SHP77 treated with DMSO at 0.1 percent for 48 hours (cell line): ENCODE results near the gene NEUROD4.
"Not testable (repeated sequence)": the region's sequence is repeated elsewhere in the genome, so short reads cannot be mapped to it uniquely, and the experiment has no call there.

ENCODE experiments used
- DNase-seq: peaks from one replicate; lab custom pipeline; 2025; lab: John Stamatoyannopoulos, UW

NEUROD4 gene, protein sequence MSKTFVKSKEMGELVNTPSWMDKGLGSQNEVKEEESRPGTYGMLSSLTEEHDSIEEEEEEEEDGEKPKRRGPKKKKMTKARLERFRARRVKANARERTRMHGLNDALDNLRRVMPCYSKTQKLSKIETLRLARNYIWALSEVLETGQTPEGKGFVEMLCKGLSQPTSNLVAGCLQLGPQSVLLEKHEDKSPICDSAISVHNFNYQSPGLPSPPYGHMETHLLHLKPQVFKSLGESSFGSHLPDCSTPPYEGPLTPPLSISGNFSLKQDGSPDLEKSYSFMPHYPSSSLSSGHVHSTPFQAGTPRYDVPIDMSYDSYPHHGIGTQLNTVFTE

DNA sequence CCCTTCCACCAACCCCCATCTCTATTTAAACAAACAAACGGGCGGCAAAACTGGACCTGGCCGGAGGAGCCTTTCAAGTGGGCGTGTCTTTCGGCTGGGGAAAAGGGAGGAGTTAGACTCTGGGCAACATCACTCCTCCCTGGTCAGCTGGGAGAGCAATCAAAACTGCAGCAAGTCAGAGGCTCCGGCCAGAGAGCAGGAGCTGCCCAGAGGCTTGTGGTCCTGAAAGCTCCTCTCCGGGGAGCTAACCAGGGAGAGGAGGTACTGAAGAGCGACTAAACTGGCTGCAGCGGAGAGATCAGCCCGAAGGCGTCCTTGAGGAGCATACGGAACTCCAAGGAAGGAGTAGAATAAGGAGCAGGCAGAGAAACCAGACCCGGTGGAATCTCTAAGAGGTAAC, at the start of gene NEUROD4:
TSS of gene NEUROD4 (plus strand) at position 191 of the 400 bp plus-strand sequence. CDS start 6,466 bp downstream, outside the sequence.
- DNase-seq, result no peak

DNA sequence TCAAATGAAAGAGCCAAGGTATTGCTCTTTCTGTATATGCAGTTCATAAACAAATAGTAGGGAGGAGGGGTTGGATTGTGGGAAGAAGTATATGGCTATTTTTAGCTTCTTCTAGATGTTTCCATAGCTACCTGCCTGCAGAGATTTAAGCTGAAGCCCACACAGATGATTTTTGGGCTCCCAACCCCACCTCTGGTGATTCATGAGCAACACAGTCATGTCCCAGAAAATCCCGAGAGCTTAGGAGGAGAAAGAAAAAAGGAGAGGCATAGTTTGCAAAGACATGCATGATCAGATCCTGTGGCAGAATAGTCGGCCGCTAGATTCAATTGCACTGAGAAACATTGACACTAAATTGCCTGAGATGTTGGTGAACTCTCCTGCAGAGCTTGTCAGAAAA, 49.0 kb upstream of the NEUROD4 start:
- no peak for DNase-seq

DNA sequence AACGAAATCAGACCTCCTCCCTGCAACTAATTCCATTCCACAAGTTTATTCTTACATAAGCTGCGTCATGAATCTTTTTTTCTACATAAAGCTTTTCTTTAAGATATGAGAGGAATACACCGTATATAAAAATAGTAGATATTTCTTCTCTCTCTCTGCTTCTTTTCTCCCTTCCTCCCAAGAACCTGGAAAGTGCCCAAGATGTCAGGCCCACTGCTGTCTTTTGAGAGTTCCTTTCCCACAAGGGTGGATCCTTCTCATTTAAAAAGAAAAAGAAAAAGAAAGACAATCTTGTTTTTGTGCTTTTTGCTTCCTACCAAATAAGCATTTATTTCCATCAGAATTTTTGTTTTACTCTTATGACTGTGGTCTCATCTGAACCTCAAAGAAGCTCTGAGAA, 46.2 kb upstream of the NEUROD4 start:
- no peak for DNase-seq

DNA sequence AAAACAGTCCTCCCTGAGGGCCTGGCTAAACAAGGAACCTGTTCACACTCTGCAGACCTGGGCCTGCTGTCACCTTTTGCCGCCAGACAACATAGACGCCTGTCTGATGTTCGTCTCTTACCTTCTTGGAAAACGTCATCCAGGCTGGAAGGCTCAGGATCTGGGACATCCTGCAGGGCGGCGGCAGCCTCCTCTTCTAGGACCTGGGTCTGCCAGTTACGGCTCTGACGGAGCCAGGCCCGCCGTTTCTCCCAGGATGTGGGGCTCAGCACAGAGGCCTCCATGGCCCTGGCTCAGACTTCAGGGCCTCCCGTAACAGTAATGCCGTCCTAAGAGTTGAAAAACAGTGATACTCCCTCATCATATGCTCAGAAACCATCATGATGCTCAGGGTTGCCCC, 45.5 kb upstream of the NEUROD4 start:
- no peak for DNase-seq

DNA sequence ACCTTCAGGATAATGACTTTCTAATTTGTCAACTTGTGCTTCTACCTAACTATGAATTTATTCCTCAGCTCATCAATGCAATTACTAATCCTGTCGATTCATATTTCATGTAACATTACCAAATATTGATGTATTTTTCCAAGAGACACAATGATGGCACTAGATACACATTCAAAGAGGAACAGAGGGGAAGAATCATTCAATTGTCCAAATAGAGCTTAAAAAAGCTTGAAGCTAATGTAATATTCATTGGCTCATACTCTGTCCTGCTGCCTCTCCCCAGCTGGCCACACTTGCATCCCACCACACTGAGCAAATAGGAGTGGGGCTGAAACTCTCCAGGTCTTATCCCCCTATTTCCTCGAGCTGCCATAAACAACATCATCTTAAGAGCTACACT, 44.5 kb upstream of the NEUROD4 start:
- DNase-seq, result no peak

DNA sequence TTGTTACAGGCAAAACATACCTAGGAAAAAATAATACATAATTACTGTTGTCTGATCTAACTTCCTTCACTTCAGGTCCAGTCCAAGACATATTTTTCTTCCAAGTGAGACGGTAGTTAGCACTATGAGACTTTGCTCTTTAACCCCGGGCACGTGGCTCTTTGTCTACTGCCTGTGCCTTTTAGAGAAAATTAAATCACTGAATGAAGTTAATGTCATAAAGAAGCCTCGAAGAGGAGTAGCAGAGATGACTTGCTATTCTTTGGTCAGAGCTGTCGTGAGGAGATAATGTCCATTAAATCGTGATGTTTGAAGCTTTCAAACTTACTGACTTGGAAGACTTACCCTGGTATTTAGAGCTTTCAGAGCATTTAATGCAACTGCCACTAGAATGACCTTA, 43.9 kb upstream of the NEUROD4 start:
- DNase-seq, result no peak

DNA sequence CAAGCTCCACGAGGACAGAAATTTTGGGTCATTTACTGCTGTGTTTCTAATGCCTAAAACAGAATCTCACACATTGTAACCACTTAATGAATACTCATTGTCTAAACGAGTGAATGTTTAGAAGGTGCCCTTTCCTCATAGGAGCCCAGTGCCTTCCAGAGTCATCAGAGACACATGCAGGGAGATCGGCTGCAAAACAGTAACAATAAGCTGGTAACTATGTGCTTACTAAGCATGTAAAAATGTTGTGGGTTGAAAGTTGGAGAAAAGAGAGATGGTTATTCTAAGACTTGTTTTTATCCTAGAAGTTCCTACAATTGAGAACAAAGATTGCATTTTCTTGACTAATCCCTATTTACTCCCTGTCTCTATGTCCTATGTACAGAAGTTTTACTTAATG, 42.6 kb upstream of the NEUROD4 start:
- DNase-seq, result no peak

DNA sequence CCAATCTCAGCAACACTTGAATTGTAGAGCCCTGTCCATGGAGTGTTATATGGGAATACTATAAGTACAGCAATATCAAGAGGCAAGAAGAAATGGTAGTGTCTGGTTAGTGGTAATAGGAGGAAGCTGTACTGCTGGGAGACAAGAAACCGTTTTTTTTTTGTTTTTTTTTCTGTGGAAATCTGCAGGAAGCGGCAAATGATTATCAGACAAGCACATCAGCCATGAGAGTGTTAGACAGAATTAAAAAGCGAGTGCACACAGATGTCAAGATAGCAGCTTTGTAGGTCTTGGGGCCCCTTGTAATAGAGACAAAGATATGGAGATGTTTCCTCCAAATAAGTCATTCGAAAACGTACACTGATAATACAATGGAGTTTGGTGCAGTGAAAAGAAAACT, 41.9 kb upstream of the NEUROD4 start:
- DNase-seq, result no peak

DNA sequence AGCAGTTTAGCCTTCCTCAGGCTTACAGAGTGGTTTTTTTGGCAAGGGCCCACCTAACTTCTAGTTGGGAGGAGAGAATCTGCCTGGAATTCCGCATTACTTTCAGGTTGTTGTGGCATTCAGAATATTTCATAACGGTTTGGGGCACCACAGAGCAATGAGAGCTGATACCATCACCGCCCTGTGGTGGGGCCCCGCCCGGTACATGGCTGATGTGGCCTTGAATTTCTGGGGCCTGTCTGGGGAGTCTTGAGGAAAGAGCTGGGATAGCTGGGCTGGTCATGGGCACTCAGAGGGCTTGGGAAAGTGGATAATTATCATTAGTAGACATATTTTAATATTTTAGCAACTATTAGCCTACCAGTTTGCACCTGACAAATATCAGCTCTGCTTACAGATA, 39.4 kb upstream of the NEUROD4 start:
- DNase-seq, result no peak

DNA sequence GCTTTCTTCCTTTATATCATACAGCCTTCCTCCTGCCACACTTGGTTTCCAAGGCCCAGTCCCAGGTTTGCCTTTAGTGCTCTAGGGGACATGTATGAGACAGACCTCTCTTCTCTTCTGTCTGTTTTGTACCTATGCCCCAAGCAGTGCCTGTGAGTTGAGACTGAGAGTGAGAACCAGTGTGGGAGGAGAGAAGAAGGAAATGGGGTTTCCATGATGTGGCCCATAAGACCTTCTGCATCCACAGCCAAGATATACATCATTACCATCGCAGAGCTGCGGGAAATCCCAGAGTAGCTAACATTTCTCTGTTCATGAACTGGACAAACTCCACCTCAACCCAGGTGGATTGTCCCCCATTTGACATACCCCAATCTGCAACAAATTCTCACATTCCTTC, 38.0 kb upstream of the NEUROD4 start:
- DNase-seq, result no peak

DNA sequence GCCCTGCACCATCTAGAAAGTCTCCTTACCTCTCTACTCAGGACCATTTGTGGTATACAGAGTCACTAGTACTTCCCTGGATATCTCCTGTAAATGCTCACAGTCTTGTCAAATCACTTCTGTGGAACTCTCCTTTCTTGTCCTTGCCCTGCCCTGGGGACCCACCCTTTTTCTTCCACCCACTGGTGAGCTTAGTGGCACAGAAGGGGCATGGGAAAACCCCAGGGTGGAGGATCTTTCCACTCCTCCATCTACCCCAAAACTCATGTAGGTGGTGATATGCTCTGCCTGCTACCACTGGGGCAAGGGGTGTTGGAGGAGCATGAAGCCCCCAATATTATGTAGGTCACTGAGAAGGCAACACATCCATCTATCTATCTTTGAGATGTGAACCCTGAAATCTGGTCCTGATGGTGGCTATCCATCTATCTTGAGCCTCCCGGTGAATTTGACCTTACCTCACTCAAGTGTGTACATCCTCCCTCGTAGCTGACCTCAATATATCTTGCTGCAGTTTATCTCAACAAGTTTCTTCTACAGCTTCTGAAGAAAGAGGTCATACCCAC, 36.2 kb upstream of the NEUROD4 start:
- DNase-seq, result no peak

DNA sequence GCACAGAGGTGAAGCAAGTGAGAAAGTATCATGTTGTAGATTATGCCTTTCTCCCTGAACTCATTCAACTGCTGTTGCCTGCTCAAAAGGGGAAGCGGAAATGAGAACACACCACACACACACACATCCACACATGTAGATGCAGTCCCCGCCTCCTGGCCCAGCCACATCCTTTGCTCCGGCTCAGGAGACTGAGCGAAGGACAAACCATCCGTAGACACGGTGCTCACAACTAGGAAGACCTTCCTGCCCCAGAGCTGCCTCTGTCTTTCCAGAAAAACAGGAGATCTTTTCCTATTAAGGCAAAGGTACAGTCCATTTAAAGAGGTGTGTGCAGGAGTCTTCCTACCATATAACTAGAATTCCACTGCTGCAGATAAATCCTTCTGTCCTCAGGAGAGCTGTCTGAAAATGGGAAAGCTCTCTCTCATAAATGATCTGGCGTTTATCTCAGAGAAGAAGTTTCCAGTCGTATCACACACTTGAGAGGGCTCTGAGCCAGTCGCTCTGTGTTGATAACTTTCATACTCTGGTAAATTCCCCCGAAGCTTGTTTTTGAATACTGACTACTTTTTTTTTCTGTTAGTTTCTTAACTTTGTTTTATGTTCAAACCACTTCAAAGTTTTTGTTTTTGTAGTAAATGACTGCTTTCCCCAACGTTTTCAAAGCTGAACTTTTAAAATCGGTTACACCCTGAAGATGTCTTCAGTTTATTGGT, 35.0 kb upstream of the NEUROD4 start, which contains the start of gene TESPA1:
TSS of gene TESPA1 (minus strand) at position 105 of the 719 bp plus-strand sequence. CDS start 10,200 bp downstream, outside the sequence.
- DNase-seq, result no peak

DNA sequence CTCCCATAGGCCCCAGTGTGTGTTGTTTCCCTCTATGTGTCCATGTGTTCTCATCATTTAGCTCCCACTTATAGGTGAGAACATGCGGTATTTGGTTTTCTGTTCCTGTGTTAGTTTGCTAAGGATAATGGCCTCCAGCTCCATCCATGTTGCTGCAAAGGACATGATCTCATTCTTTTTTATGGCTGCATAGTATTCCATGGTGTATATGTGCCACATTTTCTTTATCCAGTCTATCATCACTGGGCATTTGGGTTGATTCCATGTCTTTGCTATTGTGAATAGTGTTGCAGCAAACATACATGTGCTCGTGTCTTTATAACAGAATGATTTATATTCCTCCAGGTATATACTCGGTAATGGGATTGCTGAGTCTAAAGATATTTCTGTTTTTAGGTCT, 33.0 kb upstream of the NEUROD4 start:
- not testable (repeated sequence) for DNase-seq

DNA sequence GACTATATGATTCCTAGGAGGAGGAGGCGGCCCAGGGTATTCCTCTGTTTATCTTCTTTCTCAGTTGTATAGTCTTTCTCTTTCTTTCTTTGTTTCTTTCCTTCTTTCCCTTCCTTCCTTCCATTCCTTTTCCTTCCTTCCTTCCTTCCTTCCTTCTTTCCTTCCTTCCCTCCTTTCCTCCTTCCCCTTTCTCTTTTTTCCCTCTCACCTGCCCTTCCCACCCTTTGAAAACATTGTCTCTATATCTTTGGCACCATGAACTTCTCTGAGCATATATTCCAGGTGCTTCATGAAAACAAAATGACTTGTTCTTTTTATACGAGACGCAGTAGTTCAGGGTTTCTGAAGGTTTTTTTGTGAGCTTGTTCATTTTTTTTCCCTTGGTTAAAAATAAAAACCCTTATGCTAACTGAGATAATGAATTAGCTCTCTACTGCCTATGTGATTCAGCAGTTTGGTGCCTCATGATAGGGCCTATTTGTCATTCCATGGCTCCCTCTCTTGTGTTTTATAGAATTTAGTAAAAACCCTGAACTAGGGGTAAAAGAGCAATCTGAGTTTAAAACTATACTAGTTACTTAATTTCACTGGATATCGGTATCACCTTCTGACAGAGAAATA, 32.1 kb upstream of the NEUROD4 start:
- DNase-seq, result no peak

DNA sequence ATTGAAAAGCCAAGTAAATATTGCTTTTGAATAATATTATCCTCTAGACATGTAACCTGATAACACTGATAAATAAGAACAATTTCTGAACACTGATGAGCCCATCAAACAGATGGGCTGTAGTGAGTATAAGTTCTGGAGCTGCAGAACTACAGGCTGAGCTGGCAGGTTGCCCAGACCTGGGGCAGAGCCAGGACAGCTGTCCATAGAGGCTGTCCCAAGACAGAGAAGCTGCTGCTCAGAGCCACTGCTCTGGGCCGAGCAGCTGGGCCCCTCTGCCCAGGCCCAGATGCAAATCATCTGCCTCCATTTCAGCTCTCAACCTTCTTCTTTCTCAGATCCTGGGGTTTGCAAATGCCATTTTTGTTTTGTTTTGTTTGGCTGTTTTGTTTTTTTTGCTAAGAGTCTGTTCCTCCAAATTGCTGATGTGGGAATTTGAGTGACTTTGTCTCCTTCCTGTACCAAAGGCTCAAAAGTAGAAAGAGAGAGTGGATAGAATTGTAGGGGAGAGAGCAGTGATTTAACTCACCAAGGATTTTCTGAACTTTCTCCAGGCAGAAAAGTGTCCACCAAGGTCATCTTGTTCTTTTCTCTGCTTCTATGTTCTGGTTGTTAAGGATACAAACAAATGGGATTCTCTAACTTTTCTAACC, 31.2 kb upstream of the NEUROD4 start:
- peak; percentile 46 for DNase-seq

DNA sequence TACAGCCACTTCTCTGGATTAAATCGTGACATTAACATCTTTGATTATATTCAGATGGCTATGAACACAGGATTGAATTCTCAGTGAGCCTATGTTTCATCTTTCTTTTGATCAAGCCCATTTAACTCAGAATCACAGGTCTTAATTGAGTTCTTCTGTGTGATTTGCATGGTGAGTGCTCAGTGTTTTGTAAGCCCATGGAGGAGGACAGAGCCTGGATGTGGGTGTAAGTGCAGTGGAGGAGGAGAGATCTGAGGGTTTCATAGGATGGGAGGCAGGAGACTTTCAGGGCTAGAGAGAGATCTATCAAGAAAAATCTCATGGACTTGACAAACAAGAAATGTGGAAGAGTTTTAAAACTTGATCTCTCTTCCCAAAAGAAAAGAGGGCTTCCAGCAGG, 29.9 kb upstream of the NEUROD4 start:
- DNase-seq, result no peak

DNA sequence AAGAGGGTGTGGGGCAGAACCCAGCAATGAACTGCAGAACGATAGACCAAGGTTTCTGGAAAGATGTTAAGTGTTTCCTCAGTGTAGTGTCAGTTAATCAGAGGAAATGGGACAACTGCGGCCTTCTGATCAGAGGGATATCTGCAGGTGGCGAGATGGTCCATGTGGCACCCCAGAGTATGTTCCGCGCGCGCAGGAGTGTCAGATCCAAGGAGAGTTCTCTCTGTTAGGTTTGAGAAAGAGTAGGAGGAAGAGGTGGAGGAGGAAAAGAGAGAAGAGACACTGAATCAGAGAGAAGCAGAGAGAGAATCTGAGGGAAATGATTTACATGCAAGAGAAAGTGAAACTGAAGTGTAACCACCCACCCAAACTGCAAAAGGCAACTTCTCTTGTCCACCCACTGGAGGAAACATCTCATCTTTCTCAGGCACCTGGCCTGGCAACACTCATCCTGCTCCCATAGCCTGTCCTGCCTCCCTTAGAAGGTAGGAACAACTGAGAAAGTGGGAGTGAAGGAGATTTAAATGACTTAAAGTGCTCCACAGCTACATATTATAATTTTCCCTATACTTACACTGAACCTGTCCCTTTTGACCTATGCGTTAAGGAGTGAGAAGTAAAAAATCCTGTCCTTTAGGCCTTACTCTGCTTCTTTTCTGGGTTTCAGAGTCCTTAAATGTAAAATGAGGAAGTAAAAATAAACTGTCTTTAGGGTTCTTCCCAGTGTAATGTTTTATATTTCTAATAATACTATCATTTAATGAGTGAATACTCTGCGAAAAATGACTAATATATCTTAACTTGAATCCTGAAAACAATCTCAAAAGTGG, 28.4 kb upstream of the NEUROD4 start:
- DNase-seq, result no peak

DNA sequence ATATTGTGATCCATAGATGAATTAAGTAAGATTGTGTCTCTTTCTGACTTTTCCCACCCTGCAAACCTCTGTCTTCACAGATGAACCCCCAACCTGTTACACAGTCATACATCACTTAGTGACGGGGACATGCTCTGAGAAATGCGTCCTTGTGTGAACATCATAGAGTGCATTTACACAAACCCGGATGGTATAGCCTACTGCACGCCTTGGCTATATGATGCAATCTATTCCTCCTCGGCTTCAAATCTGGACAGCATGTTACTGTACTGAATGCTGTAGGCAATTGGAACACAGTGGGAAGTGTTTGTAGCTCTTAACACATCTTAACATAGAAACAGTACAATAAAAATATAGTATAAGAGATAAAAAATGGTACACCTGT, 27.8 kb upstream of the NEUROD4 start:
- no peak for DNase-seq

DNA sequence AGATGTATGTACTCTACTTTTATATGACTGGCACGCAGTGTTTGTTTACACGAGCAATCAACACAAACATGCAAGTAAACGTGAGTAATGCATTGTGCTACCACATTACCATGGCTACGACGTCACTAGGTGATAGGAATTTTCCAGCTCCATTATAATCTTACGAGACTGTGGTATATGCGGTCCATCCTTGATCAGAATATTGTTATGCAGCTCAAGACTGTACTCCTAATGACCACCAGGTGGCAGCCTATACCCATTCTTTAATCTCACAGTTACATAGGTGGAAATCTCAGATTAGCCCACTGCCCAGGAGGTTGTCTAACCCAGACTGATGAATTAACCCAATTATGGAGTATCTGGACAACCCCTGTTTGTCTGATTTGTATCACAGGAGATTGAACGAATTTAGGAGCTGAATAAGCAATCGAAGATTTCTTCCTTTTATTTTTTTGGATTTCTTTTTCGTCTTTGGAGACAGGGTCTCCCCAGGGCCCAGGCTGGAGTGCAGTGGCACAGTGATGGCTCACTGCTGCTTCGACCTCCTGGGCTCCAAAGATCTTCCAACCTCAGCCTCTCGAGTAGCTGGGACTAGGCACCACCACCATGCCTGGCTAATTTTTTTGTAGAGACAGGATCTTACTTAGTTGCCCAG, 26.5 kb upstream of the NEUROD4 start:
- peak; percentile 57 for DNase-seq

DNA sequence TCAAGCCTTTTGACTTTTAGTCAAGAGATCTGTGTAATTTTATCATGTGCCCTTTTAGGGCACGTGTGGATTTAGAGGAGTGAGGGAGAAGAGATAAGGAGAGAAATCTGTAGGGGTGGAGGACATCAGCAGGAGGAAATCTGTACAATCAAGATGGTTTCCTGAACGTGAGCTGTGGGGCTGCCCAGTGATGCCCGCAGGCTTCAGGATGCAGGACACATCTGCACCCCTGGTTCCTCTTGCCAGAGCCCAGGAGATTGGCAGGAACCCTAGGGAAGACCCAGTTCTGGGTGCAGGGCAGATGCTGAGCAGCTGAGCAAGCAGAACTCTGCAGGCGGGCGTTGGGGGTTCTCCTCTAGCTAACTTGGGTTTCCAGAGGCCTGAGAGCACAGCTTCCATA, 23.6 kb upstream of the NEUROD4 start:
- no peak for DNase-seq
